HK-2 (cell line): Measurements from ENCODE around the gene CNNM1.

Source experiments
- DNase-seq: peaks from one replicate; pipeline ENCODE4 v3.0.0-alpha.2; 2018; ENCODE audit not compliant: unreplicated experiment

The CNNM1 gene

GRCh38 chr10:99329304-99329553 is at the start of gene CNNM1:
TSS of gene CNNM1 (plus strand) at chr10:99329356. CDS start at chr10:99329388, 32 bp downstream.
- peak; percentile 70 for DNase-seq

GRCh38 chr10:99279626-99280111 is 49.5 kb upstream of the CNNM1 start:
- no peak for DNase-seq

- DNase-seq = no peak
These were observed 48.7 kb upstream of the CNNM1 start for GRCh38 chr10:99280472-99280871.

GRCh38 chr10:99285881-99286280 is 43.3 kb upstream of the CNNM1 start:
- no peak for DNase-seq

GRCh38 chr10:99290306-99290705 is 38.9 kb upstream of the CNNM1 start:
- DNase-seq = no peak

GRCh38 chr10:99292159-99292558 is 37.0 kb upstream of the CNNM1 start:
- DNase-seq = no peak

- no peak for DNase-seq
These were observed 32.6 kb upstream of the CNNM1 start for GRCh38 chr10:99296605-99297004.

GRCh38 chr10:99297033-99297432 is 32.1 kb upstream of the CNNM1 start:
- no peak for DNase-seq

GRCh38 chr10:99303899-99304861 is 25.0 kb upstream of the CNNM1 start:
- DNase-seq = no peak

GRCh38 chr10:99304862-99305229 is 24.3 kb upstream of the CNNM1 start:
- no peak for DNase-seq

- no peak for DNase-seq
These were observed 16.7 kb upstream of the CNNM1 start for GRCh38 chr10:99312501-99312900.

GRCh38 chr10:99315853-99316252 is 13.3 kb upstream of the CNNM1 start:
- no peak for DNase-seq

GRCh38 chr10:99316374-99316773 is 12.8 kb upstream of the CNNM1 start:
- no peak for DNase-seq

GRCh38 chr10:99318048-99318447 is 11.1 kb upstream of the CNNM1 start:
- DNase-seq = no peak

- DNase-seq = no peak
These were observed 10.7 kb upstream of the CNNM1 start for GRCh38 chr10:99318475-99318874.

GRCh38 chr10:99325281-99325680 is 3.9 kb upstream of the CNNM1 start:
- no peak for DNase-seq

GRCh38 chr10:99326871-99327270 is 2.3 kb upstream of the CNNM1 start:
- no peak for DNase-seq

GRCh38 chr10:99328579-99329303 is 415 bp upstream of the CNNM1 start:
- DNase-seq = no peak

GRCh38 chr10:99329554-99330346 is 594 bp downstream of the CNNM1 start:
- DNase-seq = no peak

- DNase-seq = no peak
These were observed 1.3 kb downstream of the CNNM1 start for GRCh38 chr10:99330347-99330924.

GRCh38 chr10:99331207-99331803 is 2.1 kb downstream of the CNNM1 start:
- no peak for DNase-seq
